Fibroblast of lung (primary cell): ENCODE measurements around the gene MS4A4A. TPM values are rescaled to one million over a fixed set of nuclear protein-coding genes. Genes with fewer than 3 reads are reported as not detected.

Experiments
- DNase-seq, 2 donors: peaks; one replicate each; pipeline versions ENCODE4 v3.0.0 to v3.0.0-alpha.2; 2010; ENCODE audit warnings: low read depth in 2 of 2
- H2AFZ ChIP-seq: 2 replicates; pipeline ENCODE4 v1.5.1; 2012; ENCODE audit warnings: low read length, control low read depth, inconsistent platforms
- H3K27ac ChIP-seq: 2 replicates; pipeline ENCODE4 v1.5.1; 2011; ENCODE audit warnings: low read length, control low read depth; ENCODE audit not compliant: insufficient read depth
- H3K27me3 ChIP-seq: 2 replicates; pipeline ENCODE4 v1.5.1; 2011; ENCODE audit warnings: mild to moderate bottlenecking, low read length; ENCODE audit not compliant: control insufficient read depth, insufficient read depth
- H3K36me3 ChIP-seq: 2 replicates; pipeline ENCODE4 v1.5.1; 2011; ENCODE audit warnings: low read length; ENCODE audit not compliant: control insufficient read depth, insufficient read depth
- H3K4me1 ChIP-seq: 2 replicates; pipeline ENCODE4 v1.5.1; 2011; ENCODE audit warnings: low read length; ENCODE audit not compliant: control insufficient read depth, insufficient read depth; ENCODE audit errors: extremely low read depth
- H3K4me2 ChIP-seq: 2 replicates; pipeline ENCODE4 v1.5.1; 2011; ENCODE audit warnings: low read length, control low read depth; ENCODE audit not compliant: insufficient read depth; ENCODE audit errors: extremely low read depth
- H3K4me3 ChIP-seq, 4 experiments: fragments of 200-600 bp in 1 of 4; sonication (generic) in 1 of 4; replicated peaks in 1 of 4; 2 replicates each; pipeline ENCODE4 v1.5.1; 2011 to 2016; ENCODE audit warnings: low read length in 4 of 4, low read depth in 3 of 4, mild to moderate bottlenecking in 3 of 4, control low read depth in 2 of 4, inconsistent platforms in 1 of 4, mixed read lengths in 1 of 4; ENCODE audit not compliant: insufficient read depth in 1 of 4; ENCODE audit errors: control extremely low read depth in 1 of 4
- H3K79me2 ChIP-seq: 2 replicates; pipeline ENCODE4 v1.5.1; 2012; ENCODE audit warnings: mild to moderate bottlenecking, low read length, inconsistent platforms; ENCODE audit not compliant: control insufficient read depth, insufficient read depth
- H3K9ac ChIP-seq: 2 replicates; pipeline ENCODE4 v1.5.1; 2011; ENCODE audit warnings: mild to moderate bottlenecking, low read length, control low read depth; ENCODE audit not compliant: insufficient read depth
- H3K9me3 ChIP-seq: 2 replicates; pipeline ENCODE4 v1.5.1; 2012; ENCODE audit warnings: low read depth, low read length; ENCODE audit not compliant: control insufficient read depth, insufficient read depth
- H4K20me1 ChIP-seq: 2 replicates; pipeline ENCODE4 v1.5.1; 2011; ENCODE audit warnings: low read length; ENCODE audit not compliant: control insufficient read depth, insufficient read depth; ENCODE audit errors: extremely low read depth
- EZH2 ChIP-seq: IDR thresholded peaks from 2 replicates; pipeline ENCODE4 v1.5.1; 2012; ENCODE audit warnings: low read length, control low read depth, mild to moderate bottlenecking; ENCODE audit errors: missing control alignments
- polyA plus RNA-seq, 2 donors: library from polyadenylated mRNA; depleted of rRNA in 1 of 2; stranded (reverse) in 1 of 2; unstranded in 1 of 2; fragments of >200 nt; gene quantifications; 2 replicates each; pipeline ENCODE4 v1.2.1, GENCODE V29; 2011 to 2012; ENCODE audit warnings: missing spikeins in 1 of 2
- total RNA-seq: library from RNA; depleted of rRNA; stranded (reverse); fragments of >200 nt; gene quantifications from 2 replicates; pipeline ENCODE4 v1.2.1, GENCODE V29; 2014
- TF ChIP-seq, protein P1 (sequence below), 2 donors: IDR thresholded peaks in 1 of 2; conservative IDR thresholded peaks in 1 of 2; 1 replicate in 1 of 2; 2 replicates in 1 of 2; pipeline ENCODE4 v1.5.1; 2011 to 2012; ENCODE audit warnings: low read length in 2 of 2, control low read depth in 1 of 2, inconsistent platforms in 1 of 2, low read depth in 1 of 2, mild to moderate bottlenecking in 1 of 2

Gene MS4A4A
- total and polyA plus RNA-seq, 2 donors (not counting 1 experiment from before 2014, with no cell fraction given) = not detected

DNA sequence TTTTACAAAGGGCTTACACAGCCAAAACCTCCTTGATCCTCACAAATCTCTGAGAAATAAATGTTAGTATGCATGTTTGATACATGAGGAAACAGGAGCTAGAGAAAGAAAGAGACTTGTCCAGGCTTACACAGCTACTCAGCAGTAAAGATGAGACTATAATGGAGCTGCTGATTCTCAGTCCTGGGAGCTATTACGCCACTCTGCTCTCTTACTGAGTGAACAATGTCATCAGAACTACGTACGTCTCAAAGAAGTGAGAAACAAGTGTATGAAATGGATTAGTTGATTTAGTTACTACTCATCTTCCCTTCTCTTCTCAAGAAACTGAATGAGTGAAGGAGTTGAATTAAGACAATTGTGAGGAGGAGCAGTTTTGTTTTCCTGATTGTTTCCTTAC, 58.9 kb downstream of the MS4A4A start:
- H2AFZ ChIP-seq = no peak overlapping the region
- H3K4me2 ChIP-seq = no peak overlapping the region
- no peaks in the 10 kb centered on the region for H3K4me1 ChIP-seq
- H3K27me3 ChIP-seq = no peaks in the 10 kb centered on the region
- H3K9me3 ChIP-seq = no peaks in the 10 kb centered on the region
- no peaks in the 10 kb centered on the region for H4K20me1 ChIP-seq
- DNase-seq = no peak
- H3K9ac ChIP-seq = no peak overlapping the region
- H3K36me3 ChIP-seq = no peaks in the 10 kb centered on the region
- no peak overlapping the region for H3K27ac ChIP-seq
- TF ChIP-seq EZH2 = no peak
- TF ChIP-seq, protein P1, sequence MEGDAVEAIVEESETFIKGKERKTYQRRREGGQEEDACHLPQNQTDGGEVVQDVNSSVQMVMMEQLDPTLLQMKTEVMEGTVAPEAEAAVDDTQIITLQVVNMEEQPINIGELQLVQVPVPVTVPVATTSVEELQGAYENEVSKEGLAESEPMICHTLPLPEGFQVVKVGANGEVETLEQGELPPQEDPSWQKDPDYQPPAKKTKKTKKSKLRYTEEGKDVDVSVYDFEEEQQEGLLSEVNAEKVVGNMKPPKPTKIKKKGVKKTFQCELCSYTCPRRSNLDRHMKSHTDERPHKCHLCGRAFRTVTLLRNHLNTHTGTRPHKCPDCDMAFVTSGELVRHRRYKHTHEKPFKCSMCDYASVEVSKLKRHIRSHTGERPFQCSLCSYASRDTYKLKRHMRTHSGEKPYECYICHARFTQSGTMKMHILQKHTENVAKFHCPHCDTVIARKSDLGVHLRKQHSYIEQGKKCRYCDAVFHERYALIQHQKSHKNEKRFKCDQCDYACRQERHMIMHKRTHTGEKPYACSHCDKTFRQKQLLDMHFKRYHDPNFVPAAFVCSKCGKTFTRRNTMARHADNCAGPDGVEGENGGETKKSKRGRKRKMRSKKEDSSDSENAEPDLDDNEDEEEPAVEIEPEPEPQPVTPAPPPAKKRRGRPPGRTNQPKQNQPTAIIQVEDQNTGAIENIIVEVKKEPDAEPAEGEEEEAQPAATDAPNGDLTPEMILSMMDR (conservative IDR thresholded peaks at IDR 0.05 in 1 of 2, IDR thresholded peaks at IDR 0.05 in 1 of 2; ENCODE audit: low read depth in 1 of 2, low read length in 2 of 2) = no peak
- H3K79me2 ChIP-seq = no peaks in the 10 kb centered on the region
- H3K4me3 ChIP-seq = no peak overlapping the region

DNA sequence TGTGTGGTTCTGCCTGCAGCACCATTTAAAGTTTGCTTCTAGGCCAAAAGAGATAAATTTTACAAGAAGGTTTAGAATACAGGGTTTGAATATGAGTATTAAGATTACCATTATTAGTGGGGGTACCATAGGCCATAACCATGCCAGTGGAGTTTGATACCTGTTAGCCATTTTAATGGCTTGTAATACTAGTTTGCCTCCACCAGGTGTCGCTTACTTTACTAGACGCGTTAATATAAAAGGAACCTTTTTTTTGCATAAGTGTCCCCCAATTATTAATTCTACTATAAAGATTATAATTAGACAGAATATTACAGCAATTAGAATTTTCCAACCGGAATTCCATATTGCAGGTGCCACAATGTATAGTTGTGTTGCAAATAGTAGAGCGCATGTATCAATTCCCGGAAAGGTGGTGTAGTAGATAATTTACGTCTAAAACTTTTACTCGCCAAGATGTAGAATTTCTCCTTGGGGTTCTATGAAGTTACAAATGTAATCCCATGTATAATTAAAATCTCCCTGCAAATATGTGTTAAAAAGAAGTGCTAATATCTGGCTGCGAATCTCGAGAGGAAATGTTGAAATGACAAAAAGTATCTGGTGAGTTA, 62.7 kb downstream of the MS4A4A start:
- Histone ChIP-seq H2AFZ (no peak overlapping the region), H3K9me3 (no peaks in the 10 kb centered on the region), H3K4me3 (no peak overlapping the region), H3K36me3 (no peaks in the 10 kb centered on the region), H3K79me2 (no peaks in the 10 kb centered on the region), H3K9ac (no peak overlapping the region), H3K4me1 (no peaks in the 10 kb centered on the region), H3K27ac (no peak overlapping the region), H3K4me2 (no peak overlapping the region), H3K27me3 (no peaks in the 10 kb centered on the region), H4K20me1 (no peaks in the 10 kb centered on the region)
- no peak for TF ChIP-seq EZH2
- TF ChIP-seq, protein P1 (conservative IDR thresholded peaks at IDR 0.05 in 1 of 2, IDR thresholded peaks at IDR 0.05 in 1 of 2; ENCODE audit: low read depth in 1 of 2, low read length in 2 of 2) = peak; percentile 27 to 30
- peak in 1 of 2 donors; percentile 0 for DNase-seq

DNA sequence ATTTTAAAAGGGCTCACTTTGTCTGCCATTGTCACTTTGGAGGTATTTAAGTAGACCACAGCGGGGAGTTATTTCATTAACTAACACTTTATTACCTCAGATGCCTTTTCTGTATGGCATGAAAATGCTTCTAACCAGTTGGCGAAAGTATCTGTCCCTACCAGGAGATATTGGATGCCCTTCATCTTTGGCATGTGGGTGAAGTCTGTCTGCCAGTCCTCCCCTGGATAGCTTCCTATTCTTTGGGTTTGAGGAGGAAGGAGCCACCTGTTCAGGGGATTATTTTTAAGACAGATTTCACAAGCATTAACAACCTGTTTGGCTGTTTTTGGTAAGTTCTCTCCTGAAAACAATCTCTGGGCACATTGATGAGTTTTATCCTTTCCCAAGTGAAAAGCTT, 63.7 kb downstream of the MS4A4A start:
- H2AFZ ChIP-seq = no peak overlapping the region
- H3K36me3 ChIP-seq = no peaks in the 10 kb centered on the region
- no peak overlapping the region for H3K9ac ChIP-seq
- no peak for DNase-seq
- no peak overlapping the region for H3K4me2 ChIP-seq
- H3K4me1 ChIP-seq = no peaks in the 10 kb centered on the region
- H3K79me2 ChIP-seq = no peaks in the 10 kb centered on the region
- no peaks in the 10 kb centered on the region for H3K27me3 ChIP-seq
- TF ChIP-seq, protein P1 (conservative IDR thresholded peaks at IDR 0.05 in 1 of 2, IDR thresholded peaks at IDR 0.05 in 1 of 2; ENCODE audit: low read depth in 1 of 2, low read length in 2 of 2) = no peak
- no peaks in the 10 kb centered on the region for H3K9me3 ChIP-seq
- no peaks in the 10 kb centered on the region for H4K20me1 ChIP-seq
- H3K4me3 ChIP-seq = no peak overlapping the region
- H3K27ac ChIP-seq = no peak overlapping the region
